Uterus (tissue), 4 donors: Measurements from ENCODE around the gene TANC2. TPM values are rescaled to one million over a fixed set of nuclear protein-coding genes. Genes with fewer than 3 reads are reported as not detected.

Source experiments
- DNase-seq, 2 donors: peaks; one replicate each; pipeline ENCODE4 v3.0.0-alpha.2; 2019 to 2020
- H3K27ac ChIP-seq, 2 donors: fragments of 200-600 bp; sonication (generic); 1 replicate in 1 of 2; 2 replicates in 1 of 2; pipeline ENCODE4 v1.5.1; 2016 to 2018
- H3K27me3 ChIP-seq, 2 donors: fragments of 200-600 bp; sonication (generic); one replicate each; pipeline ENCODE4 v1.5.1; 2018 to 2019; ENCODE audit warnings: control low read depth in 1 of 2
- H3K36me3 ChIP-seq, 2 donors: fragments of 200-600 bp; sonication (generic); one replicate each; pipeline ENCODE4 v1.5.1; 2019; ENCODE audit warnings: control low read depth in 1 of 2
- H3K4me1 ChIP-seq, 2 donors: fragments of 200-600 bp; sonication (generic); one replicate each; pipeline ENCODE4 v1.5.1; 2018 to 2019; ENCODE audit warnings: control low read depth in 1 of 2
- H3K4me3 ChIP-seq, 2 donors: fragments of 200-600 bp; sonication (generic); 1 replicate in 1 of 2; 2 replicates in 1 of 2; pipeline ENCODE4 v1.5.1; 2018 to 2019; ENCODE audit warnings: mild to moderate bottlenecking in 1 of 2
- H3K9me3 ChIP-seq, 2 donors: fragments of 200-600 bp; sonication (generic); one replicate each; pipeline ENCODE4 v1.5.1; 2019; ENCODE audit warnings: control low read depth in 1 of 2
- CTCF ChIP-seq, 4 experiments: fragments of 200-600 bp in 2 of 4; fragments of 450-650 bp in 2 of 4; sonication (generic) in 2 of 4; IDR thresholded peaks; one replicate each; pipeline ENCODE4 v1.5.1; 2016 to 2019; ENCODE audit warnings: antibody characterized with exemption in 4 of 4, mild to moderate bottlenecking in 2 of 4, moderate library complexity in 1 of 4
- POLR2A ChIP-seq, 2 donors: fragments of 450-650 bp; IDR thresholded peaks; one replicate each; pipeline ENCODE4 v1.6.1; 2016; ENCODE audit warnings: antibody characterized with exemption in 2 of 2, mild to moderate bottlenecking in 1 of 2, moderate library complexity in 1 of 2
- intact Hi-C: fragments of 100-400 bp; cut with DNase I; formaldehyde crosslinking; loops from one replicate; pipeline ENCODE4 v1.15.1; 2023; ENCODE audit warnings: low total_unique reads
- total RNA-seq, 4 donors: library from RNA; depleted of rRNA in 3 of 4; stranded (reverse); fragments of >200 nt in 3 of 4; gene quantifications; one replicate each; pipeline versions ENCODE4 v1.1.0 to v1.2.4, GENCODE V29; 2014 to 2023
- donor health status: DM: yes; HTN: yes; CAD: no.

Gene TANC2
- total RNA-seq, 4 donors from 2014 or later = 7.9 to 48.8 (median 25.1) TPM

GRCh38 chr17:62941358-62941991 lies 24.6 kb upstream of the TANC2 start:
- no peak for DNase-seq
- TF ChIP-seq CTCF (IDR thresholded peaks at IDR 0.05) = no peak
- no peak for TF ChIP-seq POLR2A (IDR thresholded peaks at IDR 0.05)
- H3K27me3 ChIP-seq = no peaks in the 10 kb centered on the region
- intact Hi-C loops = no loop called here
- no peaks in the 10 kb centered on the region for H3K36me3 ChIP-seq
- no peaks in the 10 kb centered on the region for H3K4me1 ChIP-seq
- H3K9me3 ChIP-seq = no peaks in the 10 kb centered on the region
- H3K27ac ChIP-seq = no peak overlapping the region
- no peak overlapping the region for H3K4me3 ChIP-seq

- no peaks in the 10 kb centered on the region for H3K4me1 ChIP-seq
- no peak overlapping the region for H3K4me3 ChIP-seq
- H3K36me3 ChIP-seq = no peaks in the 10 kb centered on the region
- intact Hi-C loops = no loop called here
- no peaks in the 10 kb centered on the region for H3K27me3 ChIP-seq
- DNase-seq = no peak
- H3K27ac ChIP-seq = no peak overlapping the region
- no peaks in the 10 kb centered on the region for H3K9me3 ChIP-seq
- TF ChIP-seq CTCF (IDR thresholded peaks at IDR 0.05) (no peak), POLR2A (IDR thresholded peaks at IDR 0.05) (no peak)
These were observed 17.7 kb upstream of the TANC2 start for GRCh38 chr17:62948370-62948769.

- TF ChIP-seq POLR2A (IDR thresholded peaks at IDR 0.05) (no peak), CTCF (IDR thresholded peaks at IDR 0.05) (no peak)
- intact Hi-C loops = no loop called here
These were observed 17.0 kb upstream of the TANC2 start for GRCh38 chr17:62949036-62949435.

GRCh38 chr17:62950067-62950466 lies 16.0 kb upstream of the TANC2 start:
- Histone ChIP-seq H3K27me3 (no peaks in the 10 kb centered on the region), H3K36me3 (no peaks in the 10 kb centered on the region), H3K9me3 (no peaks in the 10 kb centered on the region), H3K4me3 (no peak overlapping the region), H3K27ac (no peak overlapping the region), H3K4me1 (no peaks in the 10 kb centered on the region)
- TF ChIP-seq POLR2A (IDR thresholded peaks at IDR 0.05) = no peak
- TF ChIP-seq CTCF (IDR thresholded peaks at IDR 0.05) = no peak
- intact Hi-C loops = no loop called here
- peak in 1 of 2 donors; percentile 20 for DNase-seq

More at GRCh38 chr17:62949036-62949435, 17.0 kb upstream of the TANC2 start:
- DNase-seq = no peak
- Histone ChIP-seq H3K36me3 (no peaks in the 10 kb centered on the region), H3K4me1 (no peaks in the 10 kb centered on the region), H3K9me3 (no peaks in the 10 kb centered on the region), H3K27me3 (no peaks in the 10 kb centered on the region), H3K27ac (no peak overlapping the region), H3K4me3 (no peak overlapping the region)

GRCh38 chr17:62955841-62956352 lies 10.1 kb upstream of the TANC2 start:
- Histone ChIP-seq H3K4me1 (no peaks in the 10 kb centered on the region), H3K4me3 (no peak overlapping the region), H3K9me3 (no peaks in the 10 kb centered on the region), H3K27me3 (no peaks in the 10 kb centered on the region), H3K36me3 (no peaks in the 10 kb centered on the region), H3K27ac (no peak overlapping the region)
- no peak for TF ChIP-seq POLR2A (IDR thresholded peaks at IDR 0.05)
- TF ChIP-seq CTCF (IDR thresholded peaks at IDR 0.05) = no peak
- DNase-seq = no peak
- intact Hi-C loops = no loop called here
